Mucosa of gallbladder (tissue), 1 donor: ENCODE data around the gene CRAMP1. TPM values are rescaled to one million over a fixed set of nuclear protein-coding genes. Genes with fewer than 3 reads are reported as not detected.
"Not testable (repeated sequence)": the region's sequence is repeated elsewhere in the genome, so short reads cannot be mapped to it uniquely, and the experiment has no call there.

Experiments
- DNase-seq: peaks from one replicate; pipeline ENCODE4 v3.0.0-alpha.2; 2020; ENCODE audit warnings: low spot score
- total RNA-seq: library from RNA; stranded (reverse); gene quantifications from one replicate; pipeline ENCODE4 v1.2.1, GENCODE V29; 2021
- donor health status: DM: no; HTN: no; CAD: no.

Gene CRAMP1
- 21.1 TPM for total RNA-seq

- DNase-seq: no peak
These were observed at the start of gene CRAMP1 for GRCh38 chr16:1612320-1613111. Gene CRAMP1 (plus strand): TSS chr16:1612360. CDS start chr16:1614640, 2,280 bp downstream.

GRCh38 chr16:1563786-1564185 is 48.4 kb upstream of the CRAMP1 start:
- no peak for DNase-seq

- no peak for DNase-seq
These were observed 47.8 kb upstream of the CRAMP1 start for GRCh38 chr16:1564325-1564724.

GRCh38 chr16:1565083-1565805 is 46.9 kb upstream of the CRAMP1 start:
- no peak for DNase-seq

GRCh38 chr16:1567988-1568387 is 44.2 kb upstream of the CRAMP1 start:
- DNase-seq: no peak

GRCh38 chr16:1571012-1571671 is 41.0 kb upstream of the CRAMP1 start:
- no peak for DNase-seq

GRCh38 chr16:1572673-1573072 is 39.5 kb upstream of the CRAMP1 start:
- no peak for DNase-seq

GRCh38 chr16:1573301-1573700 is 38.9 kb upstream of the CRAMP1 start:
- DNase-seq: no peak

- no peak for DNase-seq
These were observed 36.6 kb upstream of the CRAMP1 start for GRCh38 chr16:1575578-1575977.

- DNase-seq: no peak
These were observed 32.9 kb upstream of the CRAMP1 start for GRCh38 chr16:1579214-1579613.

GRCh38 chr16:1580256-1580655 is 31.9 kb upstream of the CRAMP1 start:
- DNase-seq: no peak

- no peak for DNase-seq
These were observed 31.2 kb upstream of the CRAMP1 start for GRCh38 chr16:1580956-1581355.

- DNase-seq: no peak
These were observed 30.4 kb upstream of the CRAMP1 start for GRCh38 chr16:1581804-1582203.

GRCh38 chr16:1583180-1583579 is 29.0 kb upstream of the CRAMP1 start:
- DNase-seq: no peak

GRCh38 chr16:1584926-1585484 is 27.2 kb upstream of the CRAMP1 start:
- no peak for DNase-seq

GRCh38 chr16:1590366-1590765 is 21.8 kb upstream of the CRAMP1 start:
- DNase-seq: no peak

- DNase-seq: no peak
These were observed 21.0 kb upstream of the CRAMP1 start for GRCh38 chr16:1590930-1591705.

GRCh38 chr16:1592446-1592845 is 19.7 kb upstream of the CRAMP1 start:
- DNase-seq: no peak

- DNase-seq: not testable (repeated sequence)
These were observed 16.6 kb upstream of the CRAMP1 start for GRCh38 chr16:1595511-1595910.

- no peak for DNase-seq
These were observed 15.6 kb upstream of the CRAMP1 start for GRCh38 chr16:1596516-1596915.

GRCh38 chr16:1597154-1597553 is 15.0 kb upstream of the CRAMP1 start:
- DNase-seq: no peak

- DNase-seq: no peak
These were observed 11.1 kb upstream of the CRAMP1 start for GRCh38 chr16:1601031-1601430.
